HepG2 (cell line): Measurements from ENCODE around the gene KLHL8. TPM values are rescaled to one million over a fixed set of nuclear protein-coding genes. Genes with fewer than 3 reads are reported as not detected.

Experiments
- ATF4 ChIP-seq, 2 experiments: fragments of 450-650 bp in 1 of 2; sonication (generic) in 1 of 2; formaldehyde crosslinking; IDR thresholded peaks; 2 replicates each; pipeline versions ENCODE4 v1.5.0 to v1.8.0; 2020 to 2022; ENCODE audit warnings: mild to moderate bottlenecking in 1 of 2, missing genetic modification reagents in 1 of 2
- CBX5 ChIP-seq: sonication (generic); formaldehyde crosslinking; IDR thresholded peaks from 2 replicates; pipeline ENCODE4 v1.4.0; 2020; ENCODE audit warnings: missing genetic modification reagents, borderline replicate concordance
- ESRRA ChIP-seq: sonication (generic); formaldehyde crosslinking; IDR thresholded peaks from 2 replicates; pipeline ENCODE4 v1.5.1; 2020; ENCODE audit warnings: mild to moderate bottlenecking, low read depth, missing genetic modification reagents
- HNRNPH1 ChIP-seq: fragments of 200-400 bp; formaldehyde crosslinking; optimal IDR thresholded peaks from 2 replicates; pipeline ENCODE3; 2017; ENCODE audit warnings: mild to moderate bottlenecking, low read depth, low read length
- KAT2B ChIP-seq: fragments of 150-350 bp; IDR thresholded peaks from 2 replicates; pipeline ENCODE4 v1.6.1; 2014; ENCODE audit warnings: low read depth, low read length, borderline replicate concordance
- KLF15 ChIP-seq: sonication (generic); formaldehyde crosslinking; IDR thresholded peaks from 2 replicates; pipeline ENCODE4 v1.8.1; 2023; ENCODE audit warnings: borderline replicate concordance, mild to moderate bottlenecking, inconsistent platforms, missing genetic modification reagents, mixed read lengths
- MIXL1 ChIP-seq: IDR thresholded peaks from 2 replicates; pipeline ENCODE4 v1.6.1; 2016
- MXD1 ChIP-seq: sonication (generic); formaldehyde crosslinking; IDR thresholded peaks from 2 replicates; pipeline ENCODE4 v1.4.0; 2020; ENCODE audit warnings: mild to moderate bottlenecking, missing genetic modification reagents
- NFAT5 ChIP-seq: sonication (generic); formaldehyde crosslinking; IDR thresholded peaks from 2 replicates; pipeline ENCODE4 v1.4.0; 2020; ENCODE audit warnings: missing genetic modification reagents
- NPAS2 ChIP-seq: sonication (generic); formaldehyde crosslinking; IDR thresholded peaks from 2 replicates; pipeline ENCODE4 v1.8.0; 2022; ENCODE audit warnings: mild to moderate bottlenecking, missing genetic modification reagents, borderline replicate concordance
- PRDM10 ChIP-seq: sonication (generic); formaldehyde crosslinking; IDR thresholded peaks from 2 replicates; pipeline ENCODE4 v1.4.0; 2020; ENCODE audit warnings: low read depth, missing genetic modification reagents
- RFX3 ChIP-seq: IDR thresholded peaks from 2 replicates; pipeline ENCODE4 v1.6.1; 2016; ENCODE audit warnings: missing biosample characterization, missing genetic modification reagents
- SP4 ChIP-seq: sonication (generic); formaldehyde crosslinking; IDR thresholded peaks from 2 replicates; pipeline ENCODE4 v1.8.1; 2023; ENCODE audit warnings: mild to moderate bottlenecking, missing genetic modification reagents
- ZFX ChIP-seq: sonication (generic); formaldehyde crosslinking; IDR thresholded peaks from 2 replicates; pipeline ENCODE4 v1.4.0; 2020; ENCODE audit warnings: mild to moderate bottlenecking, low read depth, missing genetic modification reagents, moderate library complexity
- ZNF20 ChIP-seq: sonication (generic); formaldehyde crosslinking; IDR thresholded peaks from 2 replicates; pipeline ENCODE4 v1.4.0; 2020; ENCODE audit warnings: mild to moderate bottlenecking, moderate library complexity, missing genetic modification reagents
- ZNF251 ChIP-seq: sonication (generic); formaldehyde crosslinking; IDR thresholded peaks from 2 replicates; pipeline ENCODE4 v1.9.0; 2021; ENCODE audit warnings: mild to moderate bottlenecking, missing genetic modification reagents
- ZNF33B ChIP-seq: sonication (generic); formaldehyde crosslinking; IDR thresholded peaks from 2 replicates; pipeline ENCODE4 v1.5.1; 2020; ENCODE audit warnings: mild to moderate bottlenecking, missing genetic modification reagents
- ZNF350 ChIP-seq: sonication (generic); formaldehyde crosslinking; IDR thresholded peaks from 2 replicates; pipeline ENCODE4 v1.4.0; 2020; ENCODE audit warnings: mild to moderate bottlenecking, low read depth, missing genetic modification reagents, borderline replicate concordance
- ZNF790 ChIP-seq: sonication (generic); formaldehyde crosslinking; IDR thresholded peaks from 2 replicates; pipeline ENCODE4 v1.8.0; 2022; ENCODE audit warnings: missing genetic modification reagents, mild to moderate bottlenecking, borderline replicate concordance
- polyA plus RNA-seq, 8 experiments: library from polyadenylated mRNA; depleted of rRNA in 3 of 8; stranded (reverse) in 7 of 8; unstranded in 1 of 8; fragments of >200 nt; fragmentation: Illumina TruSeq in 4 of 8; extraction: Trizol in 4 of 8; gene quantifications; 2 replicates each; pipeline versions ENCODE4 v1.2.1 to v1.2.3, GENCODE V29; 2011 to 2016; ENCODE audit warnings: low read depth in 4 of 8, missing spikeins in 1 of 8, mixed read lengths in 1 of 8; ENCODE audit not compliant: insufficient read depth in 1 of 8
- total RNA-seq, 5 experiments: library from RNA; depleted of rRNA; stranded (reverse); fragments of >200 nt; fragmentation: Illumina TruSeq; extraction: Trizol; gene quantifications; 2 replicates each; pipeline ENCODE4 v1.2.3, GENCODE V29; 2016; ENCODE audit warnings: low read depth in 1 of 5

The KLHL8 gene
- total and polyA plus RNA-seq, 2 of the 13 experiments (the other 11 are each of a cell fraction or from before 2014, with no cell fraction given): 2.8 to 11.7 TPM

- TF ChIP-seq NFAT5 (CRISPR knock-in tag): no peak
- TF ChIP-seq HNRNPH1: no peak
- TF ChIP-seq ESRRA (CRISPR knock-in tag): no peak
- no peak for TF ChIP-seq ZFX (CRISPR knock-in tag)
- no peak for TF ChIP-seq MXD1 (CRISPR knock-in tag)
- no peak for TF ChIP-seq ZNF33B
- no peak for TF ChIP-seq KLF15 (CRISPR knock-in tag)
- TF ChIP-seq ZNF790: no peak
- TF ChIP-seq ATF4 (CRISPR knock-in tag; IDR thresholded peaks at IDR 0.05): no peak
- no peak for TF ChIP-seq SP4 (CRISPR knock-in tag)
- no peak for TF ChIP-seq NPAS2 (CRISPR knock-in tag)
- peak; percentile 55; the same call in 1 of the 2 replicates for TF ChIP-seq MIXL1 (CRISPR knock-in tag)
- no peak for TF ChIP-seq ZNF20 (CRISPR knock-in tag)
- TF ChIP-seq ZNF251 (CRISPR knock-in tag): no peak
- TF ChIP-seq RFX3 (CRISPR knock-in tag): no peak
- no peak for TF ChIP-seq PRDM10 (CRISPR knock-in tag)
- TF ChIP-seq CBX5 (CRISPR knock-in tag): no peak
- TF ChIP-seq KAT2B: no peak
- TF ChIP-seq ZNF350 (CRISPR knock-in tag): no peak
Measured at GRCh38 chr4:87270144-87270543, 49.7 kb upstream of the KLHL8 start (continued).
